Measurements from ENCODE around the gene CHMP6. TPM values are rescaled to one million over a fixed set of nuclear protein-coding genes. Genes with fewer than 3 reads are reported as not detected.
A peak's percentile ranks its signal among the peaks of the same experiment; 100 is the strongest.

The CHMP6 gene
- total RNA-seq: 10 to 100 TPM; 31.3 to 32.9 TPM

DNA sequence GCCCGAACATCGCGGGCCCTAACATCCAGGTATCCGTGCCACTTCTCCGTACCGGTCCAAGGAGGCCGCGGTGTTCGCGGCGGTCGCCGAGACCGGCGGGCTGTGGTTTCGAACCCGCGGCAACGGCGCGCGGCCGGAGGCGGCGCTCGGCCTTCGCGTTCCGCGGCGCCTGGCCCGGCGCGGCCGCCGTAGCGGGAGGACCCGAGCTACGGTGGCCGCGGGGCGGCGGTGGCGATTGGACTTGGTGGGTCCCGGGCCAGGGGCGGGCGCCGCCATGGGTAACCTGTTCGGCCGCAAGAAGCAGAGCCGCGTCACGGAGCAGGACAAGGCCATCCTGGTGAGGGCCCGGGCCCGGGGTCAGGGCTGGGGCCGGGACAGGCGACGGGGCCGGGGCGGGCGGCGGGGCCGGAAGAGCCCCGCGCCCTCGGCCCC lies at the start of gene CHMP6:
Gene CHMP6 (plus strand): TSS at position 197 of the 432 bp plus-strand sequence. CDS start 78 bp downstream, at position 275.
- POLR2A ChIA-PET: no interaction called here
- H3K9me3 Mint-ChIP-seq: no peaks in the 10 kb centered on the region
- H3K27me3 Mint-ChIP-seq: peaks cover 5% of the 10 kb centered on the region
- peak; percentile 69 for DNase-seq
- peak within 1 kb of the TSS; percentile 83 for H3K27ac Mint-ChIP-seq
- H3K4me1 Mint-ChIP-seq: peaks cover 22% of the 10 kb centered on the region
- H3K4me3 Mint-ChIP-seq: peak within 1 kb of the TSS; percentile 71
- H3K36me3 Mint-ChIP-seq (ENCODE audit: low read depth): peaks cover 10% of the 10 kb centered on the region
- CTCF ChIA-PET: interaction anchor here (0.6 to 1.9 kb wide), 5 partner anchors 21 to 565 kb away, joined by 3 to 7 read pairs (median 3); no protein-coding TSS in a partner anchor

DNA sequence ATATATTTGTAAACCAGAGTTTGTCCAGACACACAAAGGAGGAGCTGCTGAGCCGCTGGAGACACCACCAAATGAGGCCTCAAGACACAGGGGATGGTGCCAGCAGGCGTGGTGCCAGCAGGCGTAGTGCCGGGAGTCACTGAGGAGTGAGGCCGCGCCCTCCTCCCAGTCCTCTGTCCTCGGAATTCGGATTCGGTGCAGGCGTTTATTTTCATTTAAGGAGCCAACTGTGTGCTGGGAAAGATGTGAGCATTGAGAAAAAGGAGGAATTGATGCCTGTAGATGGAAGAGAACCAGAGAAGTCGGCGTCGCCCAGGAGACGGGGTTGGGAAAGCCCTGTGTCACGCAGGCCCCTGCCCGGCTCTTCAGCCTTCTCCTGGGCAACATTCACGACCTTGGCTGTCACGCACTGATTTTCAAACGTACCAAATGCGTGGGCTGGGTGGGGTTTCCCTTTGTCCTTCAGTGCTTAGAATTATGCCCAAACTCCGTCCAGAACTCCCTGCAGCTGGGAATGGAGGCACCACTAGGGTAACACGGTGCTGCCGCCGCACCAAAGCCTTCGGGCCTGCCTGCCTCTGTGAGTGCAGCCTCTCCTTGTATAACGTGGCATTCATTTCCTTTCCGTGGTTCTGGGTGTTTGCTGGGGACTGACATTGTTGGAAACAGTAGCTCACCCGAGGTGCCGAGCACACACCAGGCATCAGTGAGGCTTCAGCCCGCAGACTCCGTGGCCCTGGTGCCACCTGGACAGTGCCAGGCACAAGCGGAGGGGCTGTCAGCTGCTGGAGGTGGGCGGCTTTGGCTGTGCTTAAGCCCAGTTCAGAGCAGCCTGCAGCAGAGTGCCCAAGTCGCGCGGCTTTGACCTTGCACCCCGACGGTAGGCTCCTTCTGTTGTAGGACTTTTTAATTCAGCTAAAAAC lies 49.0 kb upstream of the CHMP6 start:
- POLR2A ChIA-PET: no interaction called here
- Mint-ChIP-seq H3K4me3 (no peak overlapping the region), H3K27ac (no peak overlapping the region), H3K4me1 (peaks cover 33% of the 10 kb centered on the region), H3K27me3 (no peaks in the 10 kb centered on the region), H3K36me3 (ENCODE audit: low read depth) (peaks cover 39% of the 10 kb centered on the region), H3K9me3 (no peaks in the 10 kb centered on the region)
- no peak for DNase-seq
- CTCF ChIA-PET: interaction anchor here (2.0 kb wide), 1 partner anchor 13 kb away, joined by 7 read pairs; no protein-coding TSS in a partner anchor

DNA sequence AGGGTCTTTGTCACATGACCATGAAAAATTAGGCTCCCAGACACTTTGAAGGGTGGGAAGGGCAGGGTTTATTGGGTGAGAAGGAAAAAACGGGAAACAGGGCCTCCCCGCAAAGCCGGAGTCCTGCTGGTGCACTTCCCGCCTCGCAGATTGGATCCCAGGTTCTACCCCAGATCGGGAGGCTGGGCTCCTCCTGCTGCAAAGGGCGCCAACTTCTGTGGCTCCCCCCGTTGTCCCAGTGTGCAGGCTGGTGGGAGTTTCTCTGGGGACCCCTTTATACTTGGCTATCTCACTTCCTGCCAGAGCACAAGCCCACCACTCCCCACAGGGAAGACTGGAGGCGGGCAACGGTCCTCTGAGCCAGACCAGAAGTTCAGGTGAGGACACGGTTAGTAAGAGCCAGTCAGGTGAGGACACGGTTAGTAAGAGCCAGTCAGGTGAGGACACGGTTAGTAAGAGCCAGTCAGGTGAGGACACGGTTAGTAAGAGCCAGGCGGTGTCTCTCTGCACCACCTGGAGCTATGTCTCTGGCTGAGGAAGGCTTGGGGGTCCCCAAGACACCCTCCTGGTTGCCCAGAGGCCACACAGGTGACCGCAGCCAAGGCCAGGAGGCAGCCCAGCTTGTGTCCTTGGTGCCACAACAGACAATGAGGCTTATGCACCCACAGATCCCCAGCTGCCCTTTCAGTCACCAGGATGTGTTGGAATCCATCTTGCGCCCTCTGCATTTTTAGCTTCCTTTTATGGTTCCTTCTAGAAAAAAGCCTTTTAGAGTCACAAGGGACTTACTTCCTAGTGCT lies 48.1 kb upstream of the CHMP6 start:
- Mint-ChIP-seq H3K4me1 (peaks cover 24% of the 10 kb centered on the region), H3K36me3 (ENCODE audit: low read depth) (peaks cover 35% of the 10 kb centered on the region), H3K27ac (no peak overlapping the region), H3K4me3 (no peak overlapping the region), H3K27me3 (no peaks in the 10 kb centered on the region), H3K9me3 (no peaks in the 10 kb centered on the region)
- ChIA-PET CTCF (interaction anchor here (1.0 to 2.0 kb wide), 2 partner anchors 14 to 210 kb away, joined by 3 to 7 read pairs; no protein-coding TSS in a partner anchor), POLR2A (no interaction called here)
- no peak for DNase-seq

DNA sequence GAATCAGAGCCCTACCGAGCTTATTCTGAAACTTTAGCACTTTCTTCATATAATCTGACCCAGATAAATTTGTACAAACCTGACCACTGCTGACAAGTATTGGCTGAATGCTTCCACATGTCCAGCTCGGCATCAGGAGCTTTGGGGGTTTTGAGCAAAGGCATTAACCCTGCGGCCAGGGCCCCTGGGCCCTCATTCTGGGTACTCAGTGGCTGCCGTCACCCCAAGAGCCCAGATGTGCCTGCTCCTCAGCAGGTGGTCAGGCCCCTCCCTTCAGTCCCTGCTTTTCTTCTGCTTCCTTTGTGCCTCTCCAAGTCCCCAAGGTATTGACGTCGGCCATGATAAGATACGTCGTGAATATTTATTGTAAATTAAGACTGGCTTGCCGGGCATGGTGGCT lies 47.3 kb upstream of the CHMP6 start:
- peaks cover 32% of the 10 kb centered on the region for H3K36me3 Mint-ChIP-seq (ENCODE audit: low read depth)
- no peak overlapping the region for H3K4me3 Mint-ChIP-seq
- no peaks in the 10 kb centered on the region for H3K9me3 Mint-ChIP-seq
- ChIA-PET CTCF (interaction anchor here (1.0 to 2.0 kb wide), 2 partner anchors 14 to 210 kb away, joined by 3 to 7 read pairs; no protein-coding TSS in a partner anchor), POLR2A (no interaction called here)
- H3K27me3 Mint-ChIP-seq: no peaks in the 10 kb centered on the region
- peaks cover 16% of the 10 kb centered on the region for H3K4me1 Mint-ChIP-seq
- H3K27ac Mint-ChIP-seq: no peak overlapping the region
- no peak for DNase-seq

DNA sequence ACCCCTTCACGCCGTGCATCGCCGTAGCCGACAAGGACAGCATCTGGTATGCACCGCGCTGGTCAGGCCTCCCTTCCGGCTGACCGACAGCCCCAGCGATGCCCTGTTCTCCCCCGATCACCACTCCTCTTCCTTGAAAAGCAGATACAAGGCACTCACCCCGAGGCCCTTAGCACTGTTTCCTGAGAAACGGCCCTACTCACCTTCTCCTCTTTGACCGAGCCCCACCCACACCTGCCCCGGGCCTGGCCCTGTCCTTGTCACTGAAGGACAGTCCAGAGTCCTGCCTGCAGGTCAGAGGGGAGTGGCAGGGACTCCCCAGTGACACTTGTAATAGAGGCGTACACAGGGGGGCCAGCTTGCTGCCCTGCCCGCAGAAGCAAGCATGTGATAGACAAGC lies 45.9 kb upstream of the CHMP6 start:
- Mint-ChIP-seq H3K36me3 (ENCODE audit: low read depth) (peaks cover 34% of the 10 kb centered on the region), H3K4me3 (no peak overlapping the region), H3K9me3 (no peaks in the 10 kb centered on the region), H3K27me3 (no peaks in the 10 kb centered on the region), H3K4me1 (peaks cover 9% of the 10 kb centered on the region), H3K27ac (no peak overlapping the region)
- DNase-seq: no peak
- ChIA-PET POLR2A (no interaction called here), CTCF (no interaction called here)

DNA sequence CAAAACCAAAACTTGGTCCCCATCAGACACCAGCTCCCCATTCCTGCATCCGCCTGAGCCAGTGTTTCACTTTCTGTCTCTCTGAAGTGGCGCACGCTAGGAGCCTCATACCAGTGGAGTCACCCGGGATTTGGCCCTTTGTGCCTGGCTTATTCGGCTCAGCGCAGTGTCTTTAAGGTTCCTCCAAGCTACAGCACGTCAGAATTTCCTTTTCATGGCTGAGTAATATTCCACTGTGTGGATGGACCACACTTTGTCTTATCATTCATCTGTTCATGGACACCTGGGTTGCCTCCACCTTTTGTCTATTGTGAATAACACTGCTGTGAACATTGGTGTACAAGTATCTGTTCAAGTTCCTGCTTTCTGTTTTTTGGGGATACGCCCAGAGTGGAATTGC lies 45.2 kb upstream of the CHMP6 start:
- ChIA-PET CTCF (no interaction called here), POLR2A (no interaction called here)
- no peak for DNase-seq
- Mint-ChIP-seq H3K27ac (peak overlapping the region; percentile 62), H3K4me1 (peaks cover 9% of the 10 kb centered on the region), H3K36me3 (ENCODE audit: low read depth) (peaks cover 33% of the 10 kb centered on the region), H3K9me3 (no peaks in the 10 kb centered on the region), H3K4me3 (no peak overlapping the region), H3K27me3 (no peaks in the 10 kb centered on the region)

DNA sequence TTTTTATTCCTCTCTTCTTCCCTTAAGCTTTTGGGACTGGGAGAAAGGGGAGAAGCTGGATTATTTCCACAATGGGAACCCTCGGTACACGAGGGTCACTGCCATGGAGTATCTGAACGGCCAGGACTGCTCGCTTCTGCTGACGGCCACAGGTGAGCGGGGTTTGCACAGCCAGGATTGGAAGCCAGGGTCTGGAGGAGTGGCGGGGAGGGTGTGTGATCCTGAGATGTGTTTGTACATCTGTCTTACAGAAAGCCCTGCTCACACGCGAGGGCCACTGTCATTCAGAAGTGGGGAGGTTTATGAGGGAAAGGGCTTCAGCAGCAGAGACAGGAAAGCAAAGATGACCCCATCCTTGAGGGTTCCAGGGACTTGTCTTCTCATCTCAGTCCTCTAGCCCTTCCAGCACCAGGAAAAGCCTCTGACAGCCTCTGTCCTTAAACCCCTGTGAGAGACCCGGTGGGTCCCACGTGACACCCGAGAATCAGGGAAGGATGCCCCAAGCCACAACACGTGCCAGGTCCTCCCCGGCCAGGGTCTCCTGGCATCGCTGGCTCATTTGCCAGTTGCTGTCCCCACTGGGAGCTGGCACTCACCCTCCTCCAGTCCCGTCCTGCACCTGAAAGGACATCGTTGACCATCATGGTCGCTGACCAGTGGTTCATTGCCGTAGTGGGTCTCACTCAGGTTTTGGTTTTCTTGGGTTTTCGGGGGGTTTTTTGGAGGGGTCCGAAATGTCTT lies 44.3 kb upstream of the CHMP6 start:
- CTCF ChIA-PET: no interaction called here
- Mint-ChIP-seq H3K36me3 (ENCODE audit: low read depth) (peaks cover 29% of the 10 kb centered on the region), H3K27ac (peak overlapping the region; percentile 62), H3K9me3 (no peaks in the 10 kb centered on the region), H3K4me1 (peaks cover 8% of the 10 kb centered on the region), H3K27me3 (no peaks in the 10 kb centered on the region), H3K4me3 (no peak overlapping the region)
- POLR2A ChIA-PET: no interaction called here
- DNase-seq: no peak

DNA sequence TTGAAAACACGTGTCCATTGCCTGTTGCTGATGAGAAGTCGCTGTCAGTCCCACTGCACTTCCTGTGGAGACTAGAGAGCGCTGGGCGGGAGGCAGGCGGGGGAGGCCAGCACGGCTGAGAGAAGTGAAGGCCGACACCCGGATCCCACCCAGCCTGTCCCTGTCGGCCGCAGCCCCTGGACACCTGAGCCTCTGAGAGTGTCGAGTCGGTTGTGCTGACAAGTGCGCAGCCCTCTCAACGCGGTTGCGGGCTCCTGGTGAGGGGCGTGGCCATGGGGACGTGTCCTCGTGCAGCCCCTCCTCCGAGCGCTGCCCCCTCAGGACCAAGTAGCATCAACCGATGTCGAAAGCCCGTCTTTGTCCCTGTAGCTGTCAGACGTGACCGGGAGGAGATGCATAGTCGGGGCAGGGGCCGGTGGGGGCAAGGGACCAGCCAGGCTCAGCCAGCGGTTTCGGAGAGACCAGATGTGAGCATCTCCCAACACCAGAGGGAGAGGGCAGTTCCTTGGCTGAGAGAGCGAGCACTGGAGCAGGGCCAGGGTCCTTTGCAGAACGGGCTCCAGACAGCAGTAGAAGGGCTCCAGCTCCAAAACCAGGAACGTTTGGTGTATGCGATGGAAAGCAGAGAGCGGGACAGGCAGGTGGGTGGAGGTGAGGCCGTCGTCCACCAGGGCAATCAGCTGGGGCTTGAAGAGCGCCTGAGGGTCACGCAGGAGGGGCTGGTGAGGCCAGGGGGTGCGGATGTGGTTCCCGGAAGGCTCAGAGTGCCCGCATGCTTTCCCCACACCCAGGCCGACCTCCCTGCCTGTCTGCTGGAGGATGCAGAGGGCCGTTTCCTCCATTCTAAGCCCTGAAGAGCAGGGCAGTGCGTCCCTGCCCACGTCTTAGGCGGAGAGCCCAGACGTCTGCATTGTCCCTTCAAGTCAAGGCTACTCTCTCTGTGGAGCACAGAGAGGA lies 43.3 kb upstream of the CHMP6 start:
- Mint-ChIP-seq H3K27ac (no peak overlapping the region), H3K9me3 (no peaks in the 10 kb centered on the region), H3K27me3 (no peaks in the 10 kb centered on the region), H3K36me3 (ENCODE audit: low read depth) (peaks cover 27% of the 10 kb centered on the region), H3K4me1 (peaks cover 7% of the 10 kb centered on the region), H3K4me3 (no peak overlapping the region)
- DNase-seq: no peak
- ChIA-PET CTCF (no interaction called here), POLR2A (no interaction called here)

DNA sequence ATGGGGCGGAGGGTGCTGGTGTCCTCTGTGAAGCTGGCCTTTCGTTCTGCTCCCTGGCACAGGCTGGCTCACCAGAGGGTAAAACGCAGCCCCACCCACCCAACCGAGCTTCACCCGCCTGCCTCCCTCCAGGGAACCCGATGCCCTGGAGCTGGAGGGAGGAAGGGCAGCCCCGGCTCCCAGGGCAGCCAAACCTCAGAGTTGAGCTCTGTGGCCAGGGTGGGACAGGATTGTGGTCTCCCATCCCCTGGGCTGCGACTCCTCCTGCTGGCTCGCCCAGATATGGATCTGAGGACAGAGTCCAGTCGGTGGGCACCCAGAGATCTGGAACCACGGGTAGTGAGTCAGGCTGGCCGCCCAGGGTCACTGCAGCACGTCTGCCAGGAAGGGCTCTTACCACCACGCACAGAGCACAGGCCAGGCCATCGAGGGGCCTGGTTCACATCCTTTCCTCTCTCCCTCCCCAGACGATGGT lies 42.6 kb upstream of the CHMP6 start:
- ChIA-PET CTCF (no interaction called here), POLR2A (no interaction called here)
- no peaks in the 10 kb centered on the region for H3K9me3 Mint-ChIP-seq
- H3K27ac Mint-ChIP-seq: peak overlapping the region; percentile 36
- no peak overlapping the region for H3K4me3 Mint-ChIP-seq
- peaks cover 7% of the 10 kb centered on the region for H3K4me1 Mint-ChIP-seq
- no peaks in the 10 kb centered on the region for H3K27me3 Mint-ChIP-seq
- no peak for DNase-seq
- peaks cover 28% of the 10 kb centered on the region for H3K36me3 Mint-ChIP-seq (ENCODE audit: low read depth)

DNA sequence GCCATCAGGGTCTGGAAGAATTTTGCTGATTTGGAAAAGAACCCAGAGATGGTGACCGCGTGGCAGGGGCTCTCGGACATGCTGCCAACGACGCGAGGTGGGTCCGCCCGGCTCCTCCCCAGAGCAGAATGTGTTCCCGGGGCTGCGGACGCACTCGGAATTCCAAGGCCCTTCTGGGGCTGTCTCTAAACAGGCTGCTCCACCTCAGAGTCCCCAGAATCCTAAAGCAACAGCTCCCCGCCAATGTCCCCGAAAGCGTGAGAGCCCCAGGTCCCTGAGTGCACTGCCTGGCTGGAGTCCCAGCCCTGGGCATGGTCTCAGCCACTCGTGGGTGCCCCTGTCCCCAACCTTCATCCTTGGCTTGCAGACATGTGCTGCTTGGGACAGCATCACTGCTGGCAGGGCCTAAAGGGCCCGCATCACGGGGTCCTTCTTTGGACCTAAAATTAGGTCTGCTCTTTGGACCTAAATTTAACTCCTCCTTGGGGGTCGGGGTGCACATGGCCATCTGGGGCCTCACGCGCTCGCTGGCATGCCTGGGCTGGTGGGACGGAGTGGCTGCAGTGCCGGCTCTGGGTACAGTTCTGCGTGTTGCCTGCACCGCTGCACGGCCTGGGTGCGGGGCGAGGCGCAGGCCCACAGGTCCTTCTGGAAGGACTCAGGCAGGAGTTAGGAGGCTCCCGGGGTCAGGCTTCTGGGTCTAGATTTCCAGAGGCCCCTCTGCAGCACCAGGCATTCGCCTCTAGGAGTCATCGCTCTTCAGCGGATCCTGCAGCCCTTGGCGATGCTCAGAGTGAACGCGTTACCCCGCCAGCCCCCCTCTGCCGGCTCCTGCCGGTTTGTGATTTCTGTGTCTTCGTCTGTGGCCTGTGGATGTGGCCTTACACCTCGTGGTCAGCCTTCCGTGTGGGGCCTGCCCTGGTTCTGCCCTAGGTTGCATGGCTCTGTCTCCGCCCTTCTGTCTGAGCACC lies 41.9 kb upstream of the CHMP6 start:
- CTCF ChIA-PET: no interaction called here
- H3K4me1 Mint-ChIP-seq: peaks cover 7% of the 10 kb centered on the region
- peaks cover 24% of the 10 kb centered on the region for H3K36me3 Mint-ChIP-seq (ENCODE audit: low read depth)
- POLR2A ChIA-PET: no interaction called here
- H3K27ac Mint-ChIP-seq: no peak overlapping the region
- no peak for DNase-seq
- H3K4me3 Mint-ChIP-seq: no peak overlapping the region
- no peaks in the 10 kb centered on the region for H3K9me3 Mint-ChIP-seq
- no peaks in the 10 kb centered on the region for H3K27me3 Mint-ChIP-seq

DNA sequence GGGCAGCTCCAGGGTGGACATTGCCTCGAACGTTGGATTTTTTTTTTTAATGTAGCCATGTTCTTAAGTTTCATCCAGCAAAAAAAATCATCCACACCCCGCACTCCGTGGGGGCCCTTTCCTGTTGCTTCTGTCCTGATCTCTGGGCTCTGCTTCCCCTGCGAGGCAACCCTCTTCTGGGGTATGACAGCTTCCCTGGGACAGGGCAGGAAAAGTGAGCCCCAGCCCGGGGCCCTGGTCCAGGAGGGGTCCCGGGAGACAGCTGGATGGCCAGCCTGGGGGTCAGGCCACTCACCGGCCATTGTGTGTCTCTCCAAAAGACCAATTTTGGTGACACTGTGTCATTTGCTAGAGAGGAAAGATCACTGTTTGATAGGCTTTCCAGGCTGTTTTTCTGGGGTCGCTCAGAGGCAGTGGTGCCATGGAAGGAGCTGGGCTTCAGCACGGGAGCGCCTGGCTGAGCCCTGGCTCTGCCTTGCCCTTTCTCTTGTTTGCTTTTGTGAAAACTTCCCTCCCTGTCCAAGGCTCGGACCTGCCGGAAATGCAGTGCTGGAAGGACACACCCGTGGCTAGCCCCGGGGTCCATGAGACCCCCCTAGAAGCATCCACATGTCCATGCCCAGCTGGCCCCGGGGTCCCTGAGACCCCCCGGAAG lies 41.0 kb upstream of the CHMP6 start:
- Mint-ChIP-seq H3K4me3 (no peak overlapping the region), H3K27me3 (no peaks in the 10 kb centered on the region), H3K9me3 (no peaks in the 10 kb centered on the region), H3K36me3 (ENCODE audit: low read depth) (peaks cover 24% of the 10 kb centered on the region), H3K27ac (no peak overlapping the region), H3K4me1 (peaks cover 7% of the 10 kb centered on the region)
- CTCF ChIA-PET: no interaction called here
- POLR2A ChIA-PET: no interaction called here
- no peak for DNase-seq
